HEK293T (cell line): ENCODE measurements around the gene SAMD4B.

Experiments used
- ARNT ChIP-seq: fragments of 450-650 bp; IDR thresholded peaks from 2 replicates; pipeline ENCODE4 v1.6.1; 2017; ENCODE audit warnings: mild to moderate bottlenecking
- BHLHE40 ChIP-seq: fragments of 450-650 bp; IDR thresholded peaks from 2 replicates; pipeline ENCODE4 v1.6.1; 2016; ENCODE audit warnings: mild to moderate bottlenecking, moderate library complexity, borderline replicate concordance
- ELF4 ChIP-seq: fragments of 450-650 bp; IDR thresholded peaks from 2 replicates; pipeline ENCODE4 v1.6.1; 2017; ENCODE audit warnings: antibody characterized with exemption
- FOXK2 ChIP-seq: fragments of 450-650 bp; IDR thresholded peaks from 2 replicates; pipeline ENCODE4 v1.6.1; 2016; ENCODE audit warnings: mild to moderate bottlenecking
- FOXM1 ChIP-seq: fragments of 450-650 bp; IDR thresholded peaks from 2 replicates; pipeline ENCODE4 v1.6.1; 2017; ENCODE audit warnings: mild to moderate bottlenecking, borderline replicate concordance
- HDGF ChIP-seq: fragments of 450-650 bp; IDR thresholded peaks from 2 replicates; pipeline ENCODE4 v1.6.1; 2017; ENCODE audit warnings: antibody characterized with exemption, borderline replicate concordance
- LEF1 ChIP-seq: fragments of 450-650 bp; IDR thresholded peaks from 2 replicates; pipeline ENCODE4 v1.6.1; 2017; ENCODE audit warnings: mild to moderate bottlenecking, borderline replicate concordance
- NFRKB ChIP-seq: fragments of 450-650 bp; IDR thresholded peaks from 2 replicates; pipeline ENCODE4 v1.6.1; 2016; ENCODE audit warnings: mild to moderate bottlenecking, moderate library complexity
- SP1 ChIP-seq: fragments of 450-650 bp; IDR thresholded peaks from 2 replicates; pipeline ENCODE4 v1.6.1; 2017
- SUZ12 ChIP-seq: fragments of 450-650 bp; IDR thresholded peaks from 2 replicates; pipeline ENCODE4 v1.6.1; 2016; ENCODE audit warnings: mild to moderate bottlenecking
- TARDBP ChIP-seq: fragments of 450-650 bp; IDR thresholded peaks from 2 replicates; pipeline ENCODE4 v1.6.1; 2016
- ZNF384 ChIP-seq: fragments of 450-650 bp; IDR thresholded peaks from 2 replicates; pipeline ENCODE4 v1.6.1; 2016
- TF ChIP-seq, protein P1 (sequence below): fragments of 450-650 bp; IDR thresholded peaks from 2 replicates; pipeline ENCODE4 v1.6.1; 2016

DNA sequence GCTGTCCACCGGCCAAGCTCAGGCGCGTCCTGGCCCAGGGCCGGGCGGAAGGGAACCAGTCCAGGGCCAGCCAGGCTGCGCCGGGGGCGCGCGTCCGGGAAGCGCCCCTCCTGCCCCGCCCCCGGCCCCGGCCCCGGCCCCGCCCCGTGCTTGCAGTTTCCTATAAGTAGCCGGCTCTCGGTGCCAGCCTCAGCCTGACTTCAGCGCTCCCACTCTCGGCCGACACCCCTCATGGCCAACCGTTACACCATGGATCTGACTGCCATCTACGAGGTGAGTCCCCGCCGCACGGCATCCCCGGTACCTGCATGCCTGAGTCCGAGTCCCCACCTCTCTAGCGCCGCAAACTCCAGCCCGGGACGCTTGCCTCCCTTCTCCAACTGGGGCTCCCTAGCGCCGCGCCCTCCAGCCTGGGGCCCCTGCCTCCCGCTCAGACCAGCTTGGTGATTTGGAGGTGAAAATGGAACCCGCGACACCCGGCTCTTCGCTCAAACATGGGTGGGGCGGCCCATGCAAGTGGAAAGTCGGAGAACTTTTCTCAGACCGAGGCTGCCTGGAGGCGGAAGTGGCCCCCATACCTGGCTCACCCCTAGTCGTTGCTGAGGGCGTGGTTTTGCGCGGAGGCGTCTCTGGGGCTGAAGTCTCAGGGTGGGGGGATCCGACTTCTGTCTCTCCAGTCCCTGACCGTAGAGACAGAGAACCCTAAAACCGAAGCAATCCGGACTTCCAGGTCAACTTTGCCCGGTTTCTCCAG, 64.6 kb downstream of the SAMD4B start, which contains the start of gene ZFP36:
- TF ChIP-seq ZNF384 (no peak), NFRKB (no peak), SUZ12 (no peak), ARNT (no peak), SP1 (no peak), LEF1 (no peak), TARDBP (no peak), FOXM1 (no peak), ELF4 (no peak), FOXK2 (no peak), HDGF (no peak), BHLHE40 (no peak)
- TF ChIP-seq, protein P1, sequence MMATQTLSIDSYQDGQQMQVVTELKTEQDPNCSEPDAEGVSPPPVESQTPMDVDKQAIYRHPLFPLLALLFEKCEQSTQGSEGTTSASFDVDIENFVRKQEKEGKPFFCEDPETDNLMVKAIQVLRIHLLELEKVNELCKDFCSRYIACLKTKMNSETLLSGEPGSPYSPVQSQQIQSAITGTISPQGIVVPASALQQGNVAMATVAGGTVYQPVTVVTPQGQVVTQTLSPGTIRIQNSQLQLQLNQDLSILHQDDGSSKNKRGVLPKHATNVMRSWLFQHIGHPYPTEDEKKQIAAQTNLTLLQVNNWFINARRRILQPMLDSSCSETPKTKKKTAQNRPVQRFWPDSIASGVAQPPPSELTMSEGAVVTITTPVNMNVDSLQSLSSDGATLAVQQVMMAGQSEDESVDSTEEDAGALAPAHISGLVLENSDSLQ, result no peak
